ENCODE data around the gene XDH.

Gene XDH

GRCh38 chr2:31401580-31401979, 13.0 kb downstream of the XDH start:
- no peak for DNase-seq

DNA sequence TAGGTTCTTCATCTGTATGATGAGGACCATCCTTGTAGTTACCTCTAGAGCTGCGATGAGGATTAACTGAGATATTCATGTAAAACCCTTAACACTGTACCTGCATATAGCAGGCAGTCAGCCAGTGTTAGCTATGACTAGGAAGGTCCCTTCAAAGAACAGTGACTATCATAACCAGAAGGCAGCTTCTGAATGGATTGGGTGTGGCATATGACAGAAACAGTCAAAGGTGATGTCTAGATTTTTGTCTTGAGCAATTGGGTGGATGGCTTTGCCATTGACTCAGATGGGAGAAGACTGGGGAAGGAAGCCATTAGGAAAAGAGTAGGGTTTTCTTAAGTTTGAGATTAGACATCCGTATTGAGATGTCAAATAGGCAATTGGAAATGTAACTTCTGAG, 15.7 kb downstream of the XDH start:
- no peak for DNase-seq

DNA sequence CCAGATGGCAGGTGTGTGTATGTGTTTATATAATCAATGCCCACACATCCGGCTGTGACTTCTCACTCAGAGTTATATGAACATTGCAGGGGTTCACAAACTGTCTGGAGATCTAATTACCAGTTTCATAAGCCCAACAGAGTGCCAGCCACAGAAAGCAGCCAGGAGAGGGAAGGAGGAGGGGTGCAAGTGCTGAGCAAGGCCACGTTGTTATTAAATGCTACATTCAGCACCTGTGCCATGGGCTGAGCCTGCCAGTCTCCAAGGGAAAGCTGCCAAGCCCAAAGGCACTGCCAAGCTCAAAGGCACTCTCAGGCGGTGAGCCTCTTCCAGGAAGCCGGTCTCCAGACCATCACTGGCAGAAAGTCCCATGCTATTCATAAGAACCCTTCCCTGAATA, 17.4 kb downstream of the XDH start:
- DNase-seq = no peak

DNA sequence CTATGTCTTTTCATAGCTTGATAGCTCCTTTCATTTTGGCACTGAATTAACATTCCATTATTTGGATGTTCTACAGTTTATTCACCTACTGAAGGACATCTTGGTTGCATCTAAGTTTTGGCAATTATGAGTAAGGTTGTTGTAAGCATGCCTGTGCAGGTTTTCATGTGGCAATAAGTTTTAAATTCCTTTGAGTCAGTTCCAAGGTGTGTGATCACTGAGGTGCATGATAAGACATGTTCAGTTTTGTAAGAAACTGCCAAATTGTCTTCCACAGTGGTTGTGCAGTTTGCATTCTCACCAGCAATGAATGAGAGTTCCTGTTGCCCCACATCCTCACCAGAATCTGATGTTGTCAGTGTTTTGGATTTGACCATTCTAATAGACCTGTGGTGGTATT, 24.2 kb downstream of the XDH start:
- no peak for DNase-seq

GRCh38 chr2:31388736-31389135, 25.8 kb downstream of the XDH start:
- no peak for DNase-seq

GRCh38 chr2:31387850-31388249, 26.7 kb downstream of the XDH start:
- no peak for DNase-seq

DNA sequence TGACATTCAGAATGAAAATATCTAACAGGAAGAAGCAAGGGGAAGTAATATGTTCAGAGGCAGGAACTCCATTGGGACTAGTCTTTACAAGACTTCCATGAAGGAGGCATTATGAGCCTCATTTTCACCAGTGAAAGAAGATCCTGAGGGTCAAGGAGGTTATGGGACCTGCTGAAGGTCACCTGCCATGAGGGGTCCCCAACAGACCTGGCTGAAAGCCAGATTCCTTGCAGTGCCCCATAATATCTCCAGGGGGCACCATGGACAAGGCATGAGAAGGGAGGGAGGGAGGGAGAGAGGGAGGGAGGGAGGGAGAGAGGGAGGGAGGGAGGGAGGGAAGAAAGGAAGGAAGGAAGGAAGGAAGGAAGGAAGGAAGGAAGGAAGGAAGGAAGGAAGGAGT, 27.9 kb downstream of the XDH start:
- no peak for DNase-seq

- no peak for DNase-seq
Observed at GRCh38 chr2:31386172-31386571, 28.4 kb downstream of the XDH start.

DNA sequence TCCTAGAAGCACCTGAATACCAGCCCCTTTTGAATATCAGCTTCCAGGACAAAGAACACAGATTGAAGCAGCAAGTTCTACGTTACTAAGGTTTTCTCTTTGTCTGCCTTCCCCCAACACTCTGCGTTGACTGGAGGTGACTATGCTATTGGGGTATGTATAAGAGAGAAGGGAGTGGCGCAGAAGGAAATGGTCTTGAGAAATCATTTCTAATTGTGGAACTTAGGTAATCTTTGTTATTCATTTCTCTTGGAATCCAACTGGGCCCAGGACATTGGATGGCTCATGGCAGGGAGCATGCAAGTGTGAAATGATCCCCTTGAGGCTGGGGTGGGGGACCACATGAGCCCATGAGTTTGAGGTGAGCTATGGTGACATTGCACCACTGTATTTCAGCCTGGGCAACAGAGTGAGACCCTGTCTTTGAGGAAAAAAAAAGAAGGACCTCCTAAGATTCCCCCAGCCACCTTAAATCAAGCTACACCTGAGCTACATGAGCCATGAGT, 29.7 kb downstream of the XDH start:
- no peak for DNase-seq

GRCh38 chr2:31384351-31384750, 30.2 kb downstream of the XDH start:
- no peak for DNase-seq

- no peak for DNase-seq
Observed at GRCh38 chr2:31383471-31384153, 30.9 kb downstream of the XDH start.

DNA sequence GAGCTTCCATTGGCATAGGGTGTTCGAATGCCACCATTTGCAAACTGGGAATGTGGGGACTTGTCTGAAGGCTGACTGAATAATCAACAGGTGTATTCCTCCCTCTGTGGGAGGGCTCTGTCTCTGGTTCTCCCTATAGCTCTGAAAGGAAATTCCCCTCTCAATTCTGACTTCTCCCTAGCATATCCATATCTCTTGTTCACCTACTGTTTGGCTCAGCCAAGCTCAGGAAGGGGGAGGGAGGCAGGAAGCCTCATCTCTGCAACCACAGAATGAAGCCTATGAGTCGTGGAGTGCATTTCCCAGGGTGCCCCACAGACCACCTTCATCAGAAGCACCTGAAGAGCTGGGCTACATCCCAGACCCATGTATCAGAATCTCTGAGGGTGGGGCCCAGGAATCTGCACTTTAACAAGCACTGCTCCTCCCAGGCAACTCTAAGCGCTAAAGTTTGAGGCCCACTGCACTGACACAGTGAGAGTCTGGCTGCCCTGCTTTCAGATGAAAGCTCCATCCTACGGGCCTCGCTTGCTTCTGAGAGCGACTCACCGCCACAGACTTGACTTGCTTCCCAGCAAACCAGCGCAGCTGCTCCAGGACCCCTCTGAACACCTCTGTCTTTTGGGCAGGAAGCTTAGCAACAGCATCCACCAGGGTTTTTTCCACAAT, 32.0 kb downstream of the XDH start:
- DNase-seq = no peak

- no peak for DNase-seq
Observed at GRCh38 chr2:31381601-31382000, 32.9 kb downstream of the XDH start.

GRCh38 chr2:31380243-31380642, 34.3 kb downstream of the XDH start:
- no peak for DNase-seq

- DNase-seq = no peak
Observed at GRCh38 chr2:31379747-31380146, 34.8 kb downstream of the XDH start.

DNA sequence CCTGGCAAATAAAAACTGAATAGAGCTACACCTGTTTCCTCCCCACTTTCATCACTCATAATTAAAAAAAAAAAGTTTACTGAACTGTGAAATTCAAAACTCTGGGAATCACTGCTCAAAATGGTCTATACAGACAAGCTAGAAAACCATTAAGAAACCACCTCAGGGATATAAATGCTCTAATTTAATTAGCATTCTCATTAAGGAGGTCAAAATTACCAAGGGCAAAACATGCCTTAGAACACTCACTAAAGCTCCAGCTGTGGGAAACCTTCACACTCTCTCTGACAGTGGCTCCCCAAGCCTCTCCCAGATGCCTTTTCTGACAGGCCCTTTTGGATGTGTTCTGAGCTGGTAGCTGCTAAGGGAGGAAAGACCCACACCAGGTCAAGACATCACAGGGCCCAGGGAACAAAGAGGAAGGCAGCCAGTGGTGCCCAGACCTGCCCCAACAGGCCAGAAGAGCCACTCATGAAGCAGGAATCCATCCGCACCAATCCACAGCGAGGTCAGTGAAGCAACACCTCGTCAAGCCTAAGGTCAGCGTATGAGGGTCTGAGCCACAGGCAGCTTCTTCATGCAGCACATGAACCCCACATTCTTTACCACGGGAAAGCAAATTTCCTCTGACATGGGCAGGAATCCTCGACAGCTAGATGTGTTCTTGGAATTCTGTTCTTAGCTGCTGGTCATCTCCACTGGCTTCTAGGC, 35.6 kb downstream of the XDH start:
- DNase-seq = no peak

- DNase-seq = no peak
Observed at GRCh38 chr2:31378389-31378788, 36.2 kb downstream of the XDH start.

GRCh38 chr2:31373127-31373526, 41.4 kb downstream of the XDH start:
- DNase-seq = no peak

DNA sequence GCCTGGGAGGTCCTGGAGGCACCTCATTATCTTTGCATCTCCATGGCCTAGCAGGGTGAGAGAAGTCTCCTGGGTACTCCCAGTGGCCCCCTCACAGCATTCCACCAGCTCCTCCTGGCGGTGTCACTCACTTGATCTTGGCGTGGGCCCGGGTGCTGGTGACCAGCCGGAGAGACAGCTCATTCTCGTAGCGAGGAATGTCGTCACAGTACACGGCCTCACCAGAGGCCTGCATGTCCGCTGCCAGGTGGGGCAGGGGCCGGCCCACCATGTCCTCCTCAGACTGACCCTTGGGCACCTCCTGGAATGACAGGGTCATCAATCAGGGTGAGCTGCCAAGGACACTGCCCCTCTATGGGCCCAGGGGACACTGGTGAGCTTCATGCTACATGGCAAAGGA, 42.4 kb downstream of the XDH start:
- DNase-seq = no peak

DNA sequence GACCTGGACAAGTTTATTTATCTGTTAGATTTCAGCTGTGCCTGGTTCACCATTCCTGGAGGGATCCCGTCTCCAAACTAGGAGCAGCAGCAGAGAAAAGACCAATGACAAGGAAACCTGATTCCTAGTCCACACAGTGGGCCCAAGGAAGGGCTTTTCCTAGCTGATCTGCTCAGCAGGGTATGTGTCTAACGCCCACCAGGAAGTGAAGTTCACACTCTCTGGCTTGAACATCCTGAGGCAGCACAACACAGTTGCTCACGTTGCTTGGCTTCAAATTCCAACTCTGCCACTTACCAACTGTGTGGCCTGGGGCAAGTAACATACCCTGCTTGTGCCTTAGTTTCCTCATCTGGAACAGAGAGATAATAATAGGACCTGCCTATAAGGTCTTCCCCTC, 42.9 kb downstream of the XDH start:
- DNase-seq = no peak

- DNase-seq = no peak
Observed at GRCh38 chr2:31366733-31367132, 47.8 kb downstream of the XDH start.

GRCh38 chr2:31365834-31366505, 48.6 kb downstream of the XDH start:
- no peak for DNase-seq

GRCh38 chr2:31365348-31365747, 49.2 kb downstream of the XDH start:
- DNase-seq = no peak
